Naive thymus-derived CD8-positive, alpha-beta T cell (primary cell): ENCODE measurements around the gene CCZ1B. TPM values are rescaled to one million over a fixed set of nuclear protein-coding genes. Genes with fewer than 3 reads are reported as not detected.
"Not testable (repeated sequence)": the region's sequence is repeated elsewhere in the genome, so short reads cannot be mapped to it uniquely, and the experiment has no call there.

Source experiments
- ATAC-seq, 2 donors: fragments of 150-1000 bp; cut with Tn5 transposase in 1 of 2; sonication (Bioruptor Pico), chemical (Tn5 transposase) in 1 of 2; 1 replicate in 1 of 2; 2 replicates in 1 of 2; pipeline ENCODE4 v1.10.0; 2021; ENCODE audit warnings: mild to moderate bottlenecking in 2 of 2, moderate library complexity in 2 of 2
- POLR2A ChIA-PET: fragments of 350-600 bp; sonication (Branson Sonifier 250); formaldehyde crosslinking; loops from one replicate; lab custom pipeline; 2021; ENCODE audit warnings: antibody characterized with exemption; lab: Charles Lee
- DNase-seq, 10 donors: peaks; one replicate each; pipeline versions ENCODE4 v3.0.0 to v3.0.0-alpha.2; 2020 to 2022
- H3K27ac Mint-ChIP-seq, 10 donors: one replicate each; pipeline ENCODE4 v1.8.0; 2020 to 2022; ENCODE audit warnings: mild to moderate bottlenecking in 10 of 10, mixed read lengths in 10 of 10, moderate library complexity in 4 of 10, inconsistent platforms in 1 of 10
- H3K27me3 Mint-ChIP-seq, 5 donors: one replicate each; pipeline ENCODE4 v1.8.0; 2021 to 2022; ENCODE audit warnings: mixed read lengths in 5 of 5
- H3K36me3 Mint-ChIP-seq, 3 donors: one replicate each; pipeline ENCODE4 v1.8.0; 2020 to 2022; ENCODE audit warnings: mixed read lengths in 3 of 3, mild to moderate bottlenecking in 2 of 3, inconsistent platforms in 1 of 3
- H3K4me1 Mint-ChIP-seq, 4 donors: one replicate each; pipeline ENCODE4 v1.8.0; 2021 to 2022; ENCODE audit warnings: mixed read lengths in 4 of 4
- H3K4me3 Mint-ChIP-seq, 10 donors: one replicate each; pipeline ENCODE4 v1.8.0; 2020 to 2022; ENCODE audit warnings: mild to moderate bottlenecking in 10 of 10, mixed read lengths in 10 of 10, moderate library complexity in 6 of 10, inconsistent platforms in 1 of 10
- H3K9me3 Mint-ChIP-seq, 9 donors: one replicate each; pipeline ENCODE4 v1.8.0; 2020 to 2022; ENCODE audit warnings: mixed read lengths in 9 of 9, mild to moderate bottlenecking in 3 of 9, inconsistent platforms in 1 of 9, moderate library complexity in 1 of 9
- polyA plus RNA-seq, 3 donors: library from polyadenylated mRNA; unstranded; fragments of 300-500 nt; fragmentation: Illumina TruSeq; gene quantifications; one replicate each; pipeline ENCODE4 v1.2.3, GENCODE V29; 2021
- total RNA-seq, 8 experiments: library from RNA in 2 of 8; stranded (reverse) in 2 of 8; gene quantifications; one replicate each; pipeline ENCODE4 v1.2.3 and lab custom pipeline; 2021 to 2026

The CCZ1B gene
- total RNA-seq (100 to 1,000 TPM in 1 of 2 experiments, 10 to 100 TPM in 1; 75.3 to 100 TPM), polyA plus RNA-seq (10 to 100 TPM; 16.0 to 29.2 (median 22.4) TPM), total RNA-seq (lab: John Stamatoyannopoulos, UW) (15.3 to 34.9 (median 23.3) reads per million in 6 experiments)

- Mint-ChIP-seq H3K36me3 (peaks cover 0 to 18% (median 7%) of the 10 kb centered on the region in 3 donors), H3K4me1 (peaks cover 0 to 14% (median 6%) of the 10 kb centered on the region in 4 donors), H3K4me3 (peak within 1 kb of the TSS; percentile 90 to 97 (median 94)), H3K27ac (peak within 1 kb of the TSS; percentile 92 to 99 (median 96))
- POLR2A ChIA-PET, result interaction anchor here (0.8 kb wide), 1 partner anchor 388 kb away, joined by 4 read pairs; no protein-coding TSS in a partner anchor
- not testable (repeated sequence) for H3K27me3 Mint-ChIP-seq, H3K9me3 Mint-ChIP-seq
- peak; percentile 70 to 90 (median 86) for DNase-seq
- ATAC-seq, result peak; percentile 94 to 95
Observed at GRCh38 chr7:6826151-6826550, at the start of gene CCZ1B. Gene CCZ1B, minus strand, starts transcription at chr7:6826275. Its CDS starts 78 bp downstream, at chr7:6826197.

- H3K4me1 Mint-ChIP-seq, H3K27ac Mint-ChIP-seq, POLR2A ChIA-PET, H3K36me3 Mint-ChIP-seq, DNase-seq, H3K4me3 Mint-ChIP-seq, ATAC-seq: not testable (repeated sequence)
- peaks cover 8 to 26% (median 12%) of the 10 kb centered on the region in 5 donors for H3K27me3 Mint-ChIP-seq
- H3K9me3 Mint-ChIP-seq, result peaks cover 0 to 10% (median 0%) of the 10 kb centered on the region in 9 donors
Observed at GRCh38 chr7:6875022-6875421, 48.9 kb upstream of the CCZ1B start.

GRCh38 chr7:6872246-6872945 is 46.3 kb upstream of the CCZ1B start:
- DNase-seq, H3K9me3 Mint-ChIP-seq, H3K4me1 Mint-ChIP-seq, POLR2A ChIA-PET, ATAC-seq, H3K27ac Mint-ChIP-seq, H3K4me3 Mint-ChIP-seq, H3K36me3 Mint-ChIP-seq: not testable (repeated sequence)
- peaks cover 7 to 27% (median 12%) of the 10 kb centered on the region in 5 donors for H3K27me3 Mint-ChIP-seq

GRCh38 chr7:6871421-6872144 is 45.5 kb upstream of the CCZ1B start:
- H3K9me3 Mint-ChIP-seq, H3K36me3 Mint-ChIP-seq, DNase-seq, H3K27ac Mint-ChIP-seq, H3K4me3 Mint-ChIP-seq, H3K4me1 Mint-ChIP-seq, POLR2A ChIA-PET, ATAC-seq: not testable (repeated sequence)
- H3K27me3 Mint-ChIP-seq, result peaks cover 9 to 27% (median 12%) of the 10 kb centered on the region in 5 donors

GRCh38 chr7:6864751-6865150 is 38.7 kb upstream of the CCZ1B start:
- DNase-seq, H3K9me3 Mint-ChIP-seq, H3K4me3 Mint-ChIP-seq, H3K36me3 Mint-ChIP-seq, H3K27ac Mint-ChIP-seq, POLR2A ChIA-PET, H3K4me1 Mint-ChIP-seq, ATAC-seq: not testable (repeated sequence)
- peaks cover 4 to 16% (median 8%) of the 10 kb centered on the region in 5 donors for H3K27me3 Mint-ChIP-seq

- POLR2A ChIA-PET, H3K9me3 Mint-ChIP-seq, H3K4me3 Mint-ChIP-seq, DNase-seq, H3K27ac Mint-ChIP-seq, ATAC-seq, H3K36me3 Mint-ChIP-seq, H3K4me1 Mint-ChIP-seq: not testable (repeated sequence)
- peaks cover 4 to 11% (median 7%) of the 10 kb centered on the region in 5 donors for H3K27me3 Mint-ChIP-seq
Observed at GRCh38 chr7:6864188-6864587, 38.1 kb upstream of the CCZ1B start.

GRCh38 chr7:6862876-6863275 is 36.8 kb upstream of the CCZ1B start:
- ATAC-seq, POLR2A ChIA-PET, H3K27ac Mint-ChIP-seq, H3K4me3 Mint-ChIP-seq, H3K4me1 Mint-ChIP-seq, H3K9me3 Mint-ChIP-seq, H3K36me3 Mint-ChIP-seq, DNase-seq: not testable (repeated sequence)
- H3K27me3 Mint-ChIP-seq, result peaks cover 3 to 11% (median 6%) of the 10 kb centered on the region in 5 donors

- Mint-ChIP-seq H3K4me3 (peak overlapping the region in 2 of 10 donors; percentile 6 to 72), H3K4me1 (peaks cover 6 to 14% (median 8%) of the 10 kb centered on the region in 4 donors)
- ATAC-seq, H3K36me3 Mint-ChIP-seq, H3K27ac Mint-ChIP-seq, H3K27me3 Mint-ChIP-seq, H3K9me3 Mint-ChIP-seq, POLR2A ChIA-PET: not testable (repeated sequence)
- DNase-seq, result peak; percentile 59 to 88 (median 76)
Observed at GRCh38 chr7:6857721-6858314, 31.7 kb upstream of the CCZ1B start.

GRCh38 chr7:6855563-6856131 is 29.6 kb upstream of the CCZ1B start:
- peak in 2 of 10 donors; percentile 8 to 15 for DNase-seq
- POLR2A ChIA-PET, H3K27me3 Mint-ChIP-seq, H3K36me3 Mint-ChIP-seq, ATAC-seq, H3K9me3 Mint-ChIP-seq: not testable (repeated sequence)
- peak overlapping the region in 1 of 10 donors; percentile 69 for H3K27ac Mint-ChIP-seq
- H3K4me1 Mint-ChIP-seq, result peaks cover 6 to 14% (median 8%) of the 10 kb centered on the region in 4 donors
- peak overlapping the region; percentile 48 to 93 (median 82) for H3K4me3 Mint-ChIP-seq

- POLR2A ChIA-PET, H3K9me3 Mint-ChIP-seq, H3K36me3 Mint-ChIP-seq, H3K27me3 Mint-ChIP-seq: not testable (repeated sequence)
- H3K4me3 Mint-ChIP-seq, result peak overlapping the region; percentile 64 to 91 (median 79)
- peak overlapping the region in 2 of 10 donors; percentile 18 to 89 for H3K27ac Mint-ChIP-seq
- H3K4me1 Mint-ChIP-seq, result peaks cover 6 to 14% (median 8%) of the 10 kb centered on the region in 4 donors
- DNase-seq (peak in 7 of 10 donors; percentile 14 to 69 (median 16)), ATAC-seq (peak in 1 of 2 donors; percentile 47)
Observed at GRCh38 chr7:6854747-6855562, 28.9 kb upstream of the CCZ1B start.

- H3K36me3 Mint-ChIP-seq, ATAC-seq, H3K9me3 Mint-ChIP-seq, POLR2A ChIA-PET, DNase-seq, H3K27me3 Mint-ChIP-seq: not testable (repeated sequence)
- H3K4me1 Mint-ChIP-seq, result peaks cover 6 to 14% (median 8%) of the 10 kb centered on the region in 4 donors
- peak overlapping the region in 8 of 10 donors; percentile 29 to 77 (median 66) for H3K4me3 Mint-ChIP-seq
- H3K27ac Mint-ChIP-seq, result peak overlapping the region in 1 of 10 donors; percentile 67
Observed at GRCh38 chr7:6853681-6854080, 27.6 kb upstream of the CCZ1B start.

- H3K4me1 Mint-ChIP-seq, H3K9me3 Mint-ChIP-seq, H3K27ac Mint-ChIP-seq, DNase-seq, H3K4me3 Mint-ChIP-seq, ATAC-seq, H3K36me3 Mint-ChIP-seq, POLR2A ChIA-PET: not testable (repeated sequence)
- peaks cover 5 to 13% (median 7%) of the 10 kb centered on the region in 5 donors for H3K27me3 Mint-ChIP-seq
Observed at GRCh38 chr7:6849127-6849526, 23.1 kb upstream of the CCZ1B start.
